Neural crest cell (in vitro differentiated cells): Measurements from ENCODE around the gene SLC1A1. TPM values are rescaled to one million over a fixed set of nuclear protein-coding genes. Genes with fewer than 3 reads are reported as not detected.

Experiments
- DNase-seq: peaks from one replicate; pipeline ENCODE4 v3.0.0; 2021; ENCODE audit warnings: low read depth, mixed read lengths, low spot score
- H3K27ac Mint-ChIP-seq: one replicate; pipeline ENCODE4 v1.8.0; 2021; ENCODE audit warnings: mild to moderate bottlenecking, mixed read lengths; ENCODE audit not compliant: unreplicated experiment
- H3K27me3 Mint-ChIP-seq: 2 replicates; pipeline ENCODE4 v1.8.0; 2021; ENCODE audit warnings: low read depth, mild to moderate bottlenecking, mixed read lengths
- H3K36me3 Mint-ChIP-seq: 2 replicates; pipeline ENCODE4 v1.8.0; 2021; ENCODE audit warnings: low read depth, mild to moderate bottlenecking, mixed read lengths
- H3K4me1 Mint-ChIP-seq: 2 replicates; pipeline ENCODE4 v1.8.0; 2021; ENCODE audit warnings: mixed read lengths
- H3K4me3 Mint-ChIP-seq: one replicate; pipeline ENCODE4 v1.8.0; 2021; ENCODE audit warnings: mild to moderate bottlenecking, mixed read lengths
- H3K9me3 Mint-ChIP-seq: 2 replicates; pipeline ENCODE4 v1.8.0; 2021; ENCODE audit warnings: mixed read lengths
- total RNA-seq: library from RNA; stranded (reverse); gene quantifications from 2 replicates; pipeline ENCODE4 v1.2.1, GENCODE V29; 2021
- TF ChIP-seq, protein P1 (sequence below): fragments of 200-600 bp; sonication (generic); conservative IDR thresholded peaks from 2 replicates; pipeline ENCODE4 v1.5.0; 2021; ENCODE audit warnings: antibody characterized with exemption, mild to moderate bottlenecking

SLC1A1 gene
- total RNA-seq, 1 donor from 2014 or later = 0.96 TPM

DNA sequence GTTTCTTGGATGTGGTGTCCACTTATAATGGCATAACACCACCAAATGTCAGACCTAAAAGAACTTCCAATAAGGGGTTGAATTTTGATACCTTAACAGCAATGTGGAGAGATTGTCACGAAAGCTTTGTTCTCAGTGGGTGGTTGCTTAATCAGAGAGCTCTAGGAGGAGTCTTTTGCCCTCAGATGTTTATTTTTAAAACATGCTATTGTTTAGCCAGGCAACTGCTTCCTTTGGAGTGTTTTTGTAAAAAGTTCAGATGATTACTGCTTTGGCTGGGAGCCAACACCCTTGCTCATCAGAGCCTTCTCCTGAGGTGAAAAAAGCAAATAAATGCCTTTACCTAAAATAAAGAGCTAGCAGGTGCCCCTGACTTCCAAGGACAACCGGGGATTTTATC lies 65.0 kb downstream of the SLC1A1 start:
- TF ChIP-seq, protein P1, sequence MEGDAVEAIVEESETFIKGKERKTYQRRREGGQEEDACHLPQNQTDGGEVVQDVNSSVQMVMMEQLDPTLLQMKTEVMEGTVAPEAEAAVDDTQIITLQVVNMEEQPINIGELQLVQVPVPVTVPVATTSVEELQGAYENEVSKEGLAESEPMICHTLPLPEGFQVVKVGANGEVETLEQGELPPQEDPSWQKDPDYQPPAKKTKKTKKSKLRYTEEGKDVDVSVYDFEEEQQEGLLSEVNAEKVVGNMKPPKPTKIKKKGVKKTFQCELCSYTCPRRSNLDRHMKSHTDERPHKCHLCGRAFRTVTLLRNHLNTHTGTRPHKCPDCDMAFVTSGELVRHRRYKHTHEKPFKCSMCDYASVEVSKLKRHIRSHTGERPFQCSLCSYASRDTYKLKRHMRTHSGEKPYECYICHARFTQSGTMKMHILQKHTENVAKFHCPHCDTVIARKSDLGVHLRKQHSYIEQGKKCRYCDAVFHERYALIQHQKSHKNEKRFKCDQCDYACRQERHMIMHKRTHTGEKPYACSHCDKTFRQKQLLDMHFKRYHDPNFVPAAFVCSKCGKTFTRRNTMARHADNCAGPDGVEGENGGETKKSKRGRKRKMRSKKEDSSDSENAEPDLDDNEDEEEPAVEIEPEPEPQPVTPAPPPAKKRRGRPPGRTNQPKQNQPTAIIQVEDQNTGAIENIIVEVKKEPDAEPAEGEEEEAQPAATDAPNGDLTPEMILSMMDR = no peak
- H3K4me3 Mint-ChIP-seq = no peak overlapping the region
- H3K27me3 Mint-ChIP-seq = peaks cover 3% of the 10 kb centered on the region
- no peaks in the 10 kb centered on the region for H3K4me1 Mint-ChIP-seq
- DNase-seq = no peak
- H3K27ac Mint-ChIP-seq = no peak overlapping the region
- H3K9me3 Mint-ChIP-seq = no peaks in the 10 kb centered on the region
- no peaks in the 10 kb centered on the region for H3K36me3 Mint-ChIP-seq

DNA sequence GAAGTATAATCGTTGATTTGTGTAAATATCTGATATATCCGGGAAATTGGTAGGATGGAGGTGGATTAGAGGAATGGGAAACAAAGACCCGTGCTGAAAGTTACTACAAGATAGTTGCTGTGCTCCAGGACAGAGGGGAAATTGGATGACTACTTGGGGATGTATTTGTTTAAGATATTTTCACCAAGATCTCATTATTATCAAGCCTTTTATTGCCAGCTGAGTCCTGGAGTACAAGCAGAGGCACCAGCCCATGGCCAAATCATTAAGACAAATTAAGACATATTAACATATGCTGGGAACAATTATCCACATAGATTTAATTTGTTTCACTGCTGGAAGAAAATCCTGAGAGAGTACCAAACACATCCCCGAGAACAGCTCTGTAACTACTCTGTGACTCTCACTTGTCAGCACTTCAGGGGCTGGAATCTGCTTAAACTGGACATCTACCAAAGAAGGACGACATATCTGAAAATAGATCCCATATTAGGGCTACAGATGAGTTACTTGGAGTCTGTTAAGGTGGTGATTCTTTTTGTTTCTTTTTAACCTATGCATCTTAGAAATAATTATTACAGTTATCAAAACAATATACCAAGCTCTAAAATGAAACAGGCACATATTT lies 68.2 kb downstream of the SLC1A1 start:
- H3K4me1 Mint-ChIP-seq = no peaks in the 10 kb centered on the region
- H3K27me3 Mint-ChIP-seq = no peaks in the 10 kb centered on the region
- no peak for DNase-seq
- H3K9me3 Mint-ChIP-seq = no peaks in the 10 kb centered on the region
- H3K36me3 Mint-ChIP-seq = no peaks in the 10 kb centered on the region
- H3K4me3 Mint-ChIP-seq = no peak overlapping the region
- TF ChIP-seq, protein P1 = no peak
- no peak overlapping the region for H3K27ac Mint-ChIP-seq

DNA sequence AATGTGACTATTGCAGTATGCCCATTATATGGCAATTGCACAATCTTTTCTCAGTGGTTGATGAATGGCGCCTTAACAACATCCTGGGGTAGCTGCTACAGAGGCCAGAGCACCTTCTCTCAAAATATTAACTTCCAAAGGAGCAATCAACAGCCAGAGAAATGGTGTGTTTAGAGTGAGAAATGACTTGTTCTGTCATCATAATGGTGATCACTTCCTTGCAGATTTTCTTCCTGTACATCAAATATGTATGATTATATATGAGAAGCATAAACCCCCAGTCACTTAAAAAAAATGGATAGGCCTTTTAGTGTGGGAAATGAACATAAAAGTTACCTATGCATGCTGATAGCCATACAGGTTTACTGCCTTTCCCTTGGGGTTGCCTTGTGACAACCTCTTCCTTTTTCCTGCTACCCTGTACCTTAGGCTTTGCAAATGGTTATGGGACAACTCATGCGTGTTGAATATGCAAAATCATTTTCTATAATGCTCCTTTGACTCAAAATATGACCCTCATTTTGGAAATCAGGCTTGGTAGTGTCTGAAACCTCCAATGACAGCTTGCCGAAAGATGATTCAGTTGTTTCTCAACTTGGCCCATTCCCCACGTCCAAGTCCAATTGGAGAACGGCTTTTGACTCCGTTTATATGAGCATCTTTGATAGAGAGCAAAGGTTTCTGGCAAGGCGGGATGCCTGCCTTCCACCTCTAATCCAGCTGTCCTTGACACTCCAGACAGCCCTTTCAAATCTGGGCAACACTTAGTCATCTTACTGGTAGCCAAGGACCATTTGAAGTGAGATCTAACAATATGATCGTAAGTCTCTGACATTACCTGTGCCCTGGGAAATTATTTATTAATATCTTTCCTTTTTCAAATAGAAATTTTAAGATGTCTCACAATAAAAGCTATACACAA lies 69.3 kb downstream of the SLC1A1 start:
- TF ChIP-seq, protein P1 = no peak
- Mint-ChIP-seq H3K4me1 (no peaks in the 10 kb centered on the region), H3K4me3 (no peak overlapping the region), H3K9me3 (no peaks in the 10 kb centered on the region), H3K27me3 (no peaks in the 10 kb centered on the region), H3K36me3 (no peaks in the 10 kb centered on the region), H3K27ac (no peak overlapping the region)
- no peak for DNase-seq

DNA sequence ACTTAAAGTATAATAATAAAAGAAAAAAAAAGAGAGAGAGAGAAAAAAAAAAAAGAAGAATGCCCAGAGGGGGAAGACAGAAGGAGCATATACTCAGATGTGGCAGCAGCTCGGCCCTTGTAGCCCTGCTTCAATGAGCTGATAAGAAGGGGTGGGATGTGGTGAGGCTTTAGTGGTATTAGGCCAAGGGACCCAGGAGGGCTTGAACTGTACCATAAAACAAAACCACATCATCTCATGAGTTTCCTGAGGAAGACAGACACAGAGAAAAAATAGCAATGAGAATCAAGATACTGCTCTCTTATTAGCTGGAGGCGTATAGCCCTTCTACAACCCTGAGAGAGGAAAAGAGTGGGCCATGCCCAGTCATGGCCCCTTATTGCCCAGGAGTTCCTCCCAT lies 72.8 kb downstream of the SLC1A1 start:
- TF ChIP-seq, protein P1 = no peak
- H3K9me3 Mint-ChIP-seq = no peaks in the 10 kb centered on the region
- no peak for DNase-seq

DNA sequence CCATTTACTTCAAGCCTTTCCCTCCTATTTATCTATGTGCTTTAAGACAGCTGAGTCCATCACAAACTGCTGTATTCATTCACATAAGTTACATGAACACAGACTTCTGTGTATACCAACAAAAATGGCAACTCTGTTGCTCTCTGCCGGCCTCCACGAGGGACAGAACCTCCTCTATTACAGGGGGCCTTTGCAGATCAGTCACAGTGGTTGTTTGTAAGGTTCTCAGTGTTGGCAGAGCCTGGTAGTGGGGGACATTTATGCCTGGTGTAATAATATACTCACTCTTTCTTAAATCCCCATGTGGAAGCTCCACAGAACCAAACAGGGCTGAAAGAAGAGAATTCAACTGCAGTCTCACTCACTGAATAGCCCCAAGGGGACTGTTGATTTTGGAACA lies 76.5 kb downstream of the SLC1A1 start:
- Mint-ChIP-seq H3K4me1 (peaks cover 13% of the 10 kb centered on the region), H3K9me3 (no peaks in the 10 kb centered on the region), H3K4me3 (no peak overlapping the region), H3K36me3 (peaks cover 2% of the 10 kb centered on the region), H3K27ac (peak overlapping the region; percentile 94), H3K27me3 (no peaks in the 10 kb centered on the region)
- no peak for DNase-seq
- TF ChIP-seq, protein P1 = no peak

More for the DNA sequence above, 72.8 kb downstream of the SLC1A1 start:
- peaks cover 2% of the 10 kb centered on the region for H3K36me3 Mint-ChIP-seq
- no peak overlapping the region for H3K27ac Mint-ChIP-seq
- H3K4me3 Mint-ChIP-seq = no peak overlapping the region
- peaks cover 13% of the 10 kb centered on the region for H3K4me1 Mint-ChIP-seq
- no peaks in the 10 kb centered on the region for H3K27me3 Mint-ChIP-seq
